Spleen (tissue), 11 donors: Measurements from ENCODE around the gene PRKCZ. TPM values are rescaled to one million over a fixed set of nuclear protein-coding genes. Genes with fewer than 3 reads are reported as not detected.

Experiments
- DNase-seq: peaks from one replicate; pipeline ENCODE4 v3.0.0-alpha.2; 2020
- H3K27ac ChIP-seq, 8 donors: fragments of 200-600 bp; sonication (generic) in 7 of 8; 1 replicate in 4 of 8; 2 replicates in 4 of 8; pipeline versions ENCODE4 v1.5.0 to v1.8.0; 2016 to 2021; ENCODE audit warnings: inconsistent platforms in 4 of 8, mild to moderate bottlenecking in 4 of 8, moderate library complexity in 1 of 8
- H3K27me3 ChIP-seq, 7 donors: fragments of 200-600 bp; sonication (generic) in 6 of 7; replicated peaks in 1 of 7; 1 replicate in 4 of 7; 2 replicates in 3 of 7; pipeline versions ENCODE4 v1.5.0 to v1.8.0; 2016 to 2021; ENCODE audit warnings: inconsistent platforms in 3 of 7, mild to moderate bottlenecking in 1 of 7
- H3K36me3 ChIP-seq, 6 donors: fragments of 200-600 bp; sonication (generic) in 5 of 6; 1 replicate in 4 of 6; 2 replicates in 2 of 6; pipeline versions ENCODE4 v1.5.0 to v1.8.0; 2016 to 2021; ENCODE audit warnings: inconsistent platforms in 2 of 6
- H3K4me1 ChIP-seq, 6 donors: fragments of 200-600 bp; sonication (generic) in 5 of 6; 1 replicate in 3 of 6; 2 replicates in 3 of 6; pipeline versions ENCODE4 v1.5.0 to v1.8.0; 2016 to 2021; ENCODE audit warnings: inconsistent platforms in 3 of 6
- H3K4me3 ChIP-seq, 8 donors: fragments of 200-600 bp; sonication (generic) in 7 of 8; 1 replicate in 4 of 8; 2 replicates in 4 of 8; pipeline versions ENCODE4 v1.5.0 to v1.8.0; 2016 to 2021; ENCODE audit warnings: inconsistent platforms in 4 of 8, mild to moderate bottlenecking in 4 of 8, moderate library complexity in 2 of 8
- H3K9me3 ChIP-seq, 8 donors: fragments of 200-600 bp; sonication (generic) in 7 of 8; 1 replicate in 4 of 8; 2 replicates in 4 of 8; pipeline versions ENCODE4 v1.5.0 to v1.8.0; 2016 to 2021; ENCODE audit warnings: inconsistent platforms in 4 of 8
- CTCF ChIP-seq, 11 experiments: fragments of 200-600 bp in 7 of 11; fragments of 450-650 bp in 4 of 11; sonication (generic) in 4 of 11; IDR thresholded peaks in 8 of 11; conservative IDR thresholded peaks in 3 of 11; 1 replicate in 7 of 11; 2 replicates in 4 of 11; pipeline versions ENCODE4 v1.4.0 to v1.8.0; 2016 to 2021; ENCODE audit warnings: antibody characterized with exemption in 11 of 11, inconsistent platforms in 4 of 11, mild to moderate bottlenecking in 1 of 11
- POLR2A ChIP-seq, 3 donors: fragments of 450-650 bp; IDR thresholded peaks; one replicate each; pipeline ENCODE4 v1.5.1; 2017; ENCODE audit warnings: antibody characterized with exemption in 3 of 3, mild to moderate bottlenecking in 1 of 3
- POLR2AphosphoS5 ChIP-seq, 3 donors: sonication (generic); formaldehyde crosslinking; IDR thresholded peaks; one replicate each; pipeline ENCODE4 v1.5.1; 2017; ENCODE audit warnings: antibody characterized with exemption in 3 of 3
- WGBS, 5 donors: extraction: QIAGEN DNeasy Blood & Tissue Kit in 3 of 5; methylation state at CpG; one replicate each; pipeline versions ENCODE4 v1.1.5 to v1.1.7; 2013 to 2018; 5-methylcytosine and 5-hydroxymethylcytosine counted together
- intact Hi-C: fragments of 100-400 bp; cut with DNase I; formaldehyde crosslinking; loops from one replicate; pipeline ENCODE4 v1.15.0; 2023; ENCODE audit warnings: low total_unique reads
- polyA plus RNA-seq, 3 donors: library from polyadenylated mRNA; stranded (reverse); fragments of 200-250 nt; gene quantifications; one replicate each; pipeline ENCODE4 v1.2.1, GENCODE V29; 2013
- total RNA-seq, 7 donors: library from RNA; depleted of rRNA in 3 of 7; stranded (reverse); fragments of >200 nt in 3 of 7; fragmentation: NEBNext Ultra II Directional in 4 of 7; extraction: Animal tissue kit (Norgen Biotek cat#: 25700) in 4 of 7; gene quantifications; one replicate each; pipeline versions ENCODE4 v1.1.0 to v1.2.1, GENCODE V29; 2016 to 2021
- donor health status: healthy with polysubstance abuse.
- donor health status: DM: no; HTN: no; CAD: no; lungs with moderate emphysema.
- donor health status: DM: no; HTN: no; CAD: no.
- donor health status: Bipolar disorder and iron deficiency.
- donor health status: healthy.
- donor health status: DM: no; HTN: no; CAD: no.
- donor health status: DM: yes; HTN: yes; CAD: no.

PRKCZ gene
- total and polyA plus RNA-seq, 10 donors, result 17.6 to 61.8 (median 34.0) TPM

- TF ChIP-seq CTCF (IDR thresholded peaks at IDR 0.05 in 8 of 11, conservative IDR thresholded peaks at IDR 0.05 in 3 of 11) (no peak), POLR2AphosphoS5 (IDR thresholded peaks at IDR 0.05) (no peak), POLR2A (IDR thresholded peaks at IDR 0.05) (no peak)
- Histone ChIP-seq H3K9me3 (no peaks in the 10 kb centered on the region), H3K4me1 (peaks cover 14 to 48% (median 35%) of the 10 kb centered on the region in 6 donors), H3K27me3 (peaks cover 0 to 36% (median 0%) of the 10 kb centered on the region in 7 donors), H3K36me3 (peaks cover 0 to 28% (median 24%) of the 10 kb centered on the region in 6 donors), H3K4me3 (no peak overlapping the region), H3K27ac (peak overlapping the region in 1 of 8 donors; percentile 85)
- intact Hi-C loops, result no loop called here
- 87 to 89% (median 88%) methylated on average over 17 of the region's 17 CpGs for WGBS, 5 donors
- no peak for DNase-seq
Measured at GRCh38 chr1:2053217-2053616, 3.0 kb downstream of the PRKCZ start.

GRCh38 chr1:2053784-2054376 is 3.7 kb downstream of the PRKCZ start:
- DNase-seq, result no peak
- no peak for TF ChIP-seq POLR2AphosphoS5 (IDR thresholded peaks at IDR 0.05)
- TF ChIP-seq POLR2A (IDR thresholded peaks at IDR 0.05), result no peak
- TF ChIP-seq CTCF (IDR thresholded peaks at IDR 0.05 in 8 of 11, conservative IDR thresholded peaks at IDR 0.05 in 3 of 11), result no peak
- Histone ChIP-seq H3K36me3 (peaks cover 0 to 35% (median 29%) of the 10 kb centered on the region in 6 donors), H3K4me1 (peaks cover 14 to 41% (median 32%) of the 10 kb centered on the region in 6 donors), H3K27me3 (peaks cover 0 to 29% (median 0%) of the 10 kb centered on the region in 7 donors), H3K9me3 (no peaks in the 10 kb centered on the region), H3K4me3 (no peak overlapping the region), H3K27ac (no peak overlapping the region)
- 82 to 90% (median 88%) methylated on average over 7 to 12 of the region's 12 CpGs for WGBS, 5 donors
- intact Hi-C loops, result no loop called here

- WGBS, 5 donors, result 86 to 96% (median 92%) methylated on average over 22 of the region's 22 CpGs
- TF ChIP-seq POLR2AphosphoS5 (IDR thresholded peaks at IDR 0.05) (no peak), POLR2A (IDR thresholded peaks at IDR 0.05) (no peak), CTCF (IDR thresholded peaks at IDR 0.05 in 8 of 11, conservative IDR thresholded peaks at IDR 0.05 in 3 of 11) (no peak)
- peaks cover 9 to 34% (median 26%) of the 10 kb centered on the region in 6 donors for H3K4me1 ChIP-seq
- intact Hi-C loops, result no loop called here
- H3K9me3 ChIP-seq, result no peaks in the 10 kb centered on the region
- H3K27me3 ChIP-seq, result peaks cover 0 to 22% (median 0%) of the 10 kb centered on the region in 7 donors
- H3K27ac ChIP-seq, result no peak overlapping the region
- no peak for DNase-seq
- H3K4me3 ChIP-seq, result no peak overlapping the region
- H3K36me3 ChIP-seq, result peaks cover 0 to 42% (median 36%) of the 10 kb centered on the region in 6 donors
Measured at GRCh38 chr1:2054560-2054959, 4.3 kb downstream of the PRKCZ start.

- 91 to 97% (median 95%) methylated on average over 14 to 29 of the region's 29 CpGs for WGBS, 5 donors
- DNase-seq, result no peak
- Histone ChIP-seq H3K9me3 (no peaks in the 10 kb centered on the region), H3K4me1 (peaks cover 8 to 25% (median 18%) of the 10 kb centered on the region in 6 donors), H3K36me3 (peaks cover 0 to 57% (median 49%) of the 10 kb centered on the region in 6 donors), H3K27me3 (peaks cover 0 to 8% (median 0%) of the 10 kb centered on the region in 7 donors), H3K4me3 (no peak overlapping the region), H3K27ac (no peak overlapping the region)
- intact Hi-C loops, result no loop called here
- no peak for TF ChIP-seq CTCF (IDR thresholded peaks at IDR 0.05 in 8 of 11, conservative IDR thresholded peaks at IDR 0.05 in 3 of 11)
Measured at GRCh38 chr1:2055911-2056575, 5.8 kb downstream of the PRKCZ start.
